Stimulated activated CD8-positive, alpha-beta memory T cell treated with anti-CD3 and anti-CD28 coated beads, Interleukin-12 subunit alpha, Interleukin-12 subunit beta, amount 100 ng/mL, for 1 hour (primary cell): Measurements from ENCODE around the gene PXMP2.
"Not testable (repeated sequence)": the region's sequence is repeated elsewhere in the genome, so short reads cannot be mapped to it uniquely, and the experiment has no call there.

Source experiments
- DNase-seq: peaks from one replicate; pipeline ENCODE4 v3.0.0-alpha.2; 2020; ENCODE audit warnings: low read depth

PXMP2 gene

GRCh38 chr12:132660996-132661395, 26.4 kb upstream of the PXMP2 start:
- no peak for DNase-seq

- no peak for DNase-seq
Observed at GRCh38 chr12:132661972-132662371, 25.4 kb upstream of the PXMP2 start.

DNA sequence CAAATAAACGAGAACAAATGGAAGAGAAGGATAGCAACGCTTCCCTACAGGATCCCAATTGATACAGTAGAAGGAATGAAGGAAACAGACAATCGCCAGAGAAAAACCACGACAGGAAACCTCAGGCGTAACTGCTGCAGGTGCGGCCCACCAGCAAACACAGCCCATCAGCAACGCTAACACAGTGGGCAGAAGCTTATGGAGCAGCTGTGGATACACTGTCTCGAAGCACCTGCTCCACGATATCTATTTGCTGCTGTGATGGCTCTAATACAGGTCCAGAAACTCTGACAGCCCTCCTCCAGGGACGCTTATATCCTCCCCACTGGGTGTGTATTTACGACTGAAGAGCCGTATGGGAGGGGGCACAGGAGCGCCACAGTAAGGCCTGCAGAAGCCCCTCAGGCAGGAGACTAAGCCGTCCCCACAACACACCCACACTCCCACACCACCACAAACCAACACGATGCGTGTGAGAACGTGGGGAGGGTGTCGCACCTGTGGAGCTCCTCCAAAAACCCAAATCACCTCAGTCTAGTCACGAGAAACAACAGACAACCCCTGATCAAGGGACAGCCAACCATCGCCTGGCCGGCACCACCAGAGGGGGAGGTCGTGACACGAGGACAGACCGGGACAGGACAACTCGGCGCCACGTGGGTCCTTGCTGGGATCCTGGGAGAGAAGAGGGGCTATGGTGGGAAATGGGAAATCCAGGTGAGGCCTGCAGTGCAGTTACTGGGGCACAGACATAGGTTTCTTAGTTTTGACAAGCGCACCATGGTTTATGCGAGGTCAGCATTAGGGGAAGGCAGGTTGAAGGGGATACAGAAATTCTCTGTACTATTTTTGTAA, 24.3 kb upstream of the PXMP2 start:
- no peak for DNase-seq

DNA sequence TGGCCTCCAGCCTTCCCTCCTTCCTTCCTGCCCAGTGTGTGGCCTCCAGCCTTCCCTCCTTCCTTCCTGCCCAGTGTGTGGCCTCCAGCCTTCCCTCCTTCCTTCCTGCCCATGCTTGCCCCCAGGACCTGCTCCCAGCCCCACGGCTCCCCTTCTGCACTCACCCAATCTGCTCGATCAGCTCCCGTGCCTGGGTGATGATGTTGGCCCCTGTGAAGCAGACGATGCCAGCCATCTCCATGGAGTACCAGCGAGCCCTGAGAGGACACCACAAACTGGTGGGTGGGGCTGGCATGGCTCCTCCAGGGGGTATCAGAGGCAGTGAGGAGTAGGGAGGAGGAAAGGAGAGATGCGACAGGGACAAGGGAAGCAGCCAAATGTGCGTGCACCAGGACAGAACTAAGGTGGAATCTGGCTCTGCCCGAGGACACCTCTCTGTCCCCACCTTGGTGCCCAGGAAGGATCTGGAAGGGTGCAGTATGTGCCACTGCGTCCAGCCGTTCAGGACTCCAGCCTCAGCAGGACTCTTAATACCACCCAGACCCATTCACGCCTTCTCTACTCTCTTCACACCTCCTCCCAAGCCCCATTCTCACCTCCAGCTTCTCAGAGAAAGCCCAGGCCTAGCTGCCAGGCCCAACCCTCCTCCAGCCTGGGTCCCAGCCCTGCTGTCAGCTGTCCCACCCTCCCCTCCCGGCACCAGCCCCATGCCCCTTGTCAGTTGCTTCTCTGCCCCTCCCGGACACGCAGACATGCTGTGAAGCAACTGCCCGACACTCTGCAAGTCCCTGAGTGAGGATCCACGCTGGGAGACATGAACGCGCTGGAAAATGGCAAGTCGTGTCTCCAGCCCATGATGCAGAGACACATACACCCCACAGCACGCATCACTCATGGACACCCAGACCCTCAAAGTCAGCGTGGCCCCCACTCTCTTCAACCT, 22.9 kb upstream of the PXMP2 start:
- DNase-seq = no peak

GRCh38 chr12:132665149-132665491, 22.3 kb upstream of the PXMP2 start:
- DNase-seq = no peak

DNA sequence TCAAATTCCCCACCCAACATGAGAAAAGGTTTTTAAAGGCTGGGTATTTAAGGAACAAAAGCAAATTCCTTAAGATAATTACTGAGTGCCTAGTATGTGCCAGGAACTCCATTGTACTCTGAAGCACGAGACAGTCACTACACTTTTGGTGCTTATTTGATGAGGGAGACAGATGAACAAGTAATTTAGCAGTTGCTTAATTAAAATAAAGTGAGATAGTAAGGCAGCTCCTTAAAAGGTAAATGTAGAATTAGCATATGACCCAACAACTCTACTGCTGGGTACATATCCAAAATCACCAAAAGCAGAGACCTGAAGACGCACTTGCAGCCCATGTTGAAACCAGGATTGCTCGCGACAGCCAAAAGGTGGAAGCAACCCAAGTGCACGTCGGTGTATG, 21.6 kb upstream of the PXMP2 start:
- DNase-seq = no peak

- no peak for DNase-seq
Observed at GRCh38 chr12:132668191-132669088, 18.9 kb upstream of the PXMP2 start.

- no peak for DNase-seq
Observed at GRCh38 chr12:132669166-132669879, 18.1 kb upstream of the PXMP2 start.

DNA sequence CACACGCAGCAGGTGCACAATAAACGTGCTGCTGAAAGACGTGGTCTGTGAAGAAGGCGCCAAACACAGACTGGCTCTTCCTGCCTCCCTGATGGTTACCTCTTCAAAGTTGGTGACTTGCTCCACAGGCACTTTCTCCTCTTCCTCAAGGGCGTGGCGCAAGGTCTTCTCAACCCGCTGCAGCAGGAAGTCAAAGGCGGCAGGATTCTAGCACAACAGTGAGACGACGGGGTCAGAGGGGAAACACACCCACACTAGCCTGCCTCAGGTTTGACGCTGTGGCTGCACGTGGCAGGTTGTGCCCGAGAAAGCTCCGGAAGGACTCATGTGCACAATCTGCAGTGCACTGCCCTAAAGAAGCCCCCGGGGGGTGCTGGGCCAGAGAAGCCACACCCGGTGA, 15.3 kb upstream of the PXMP2 start:
- DNase-seq = no peak

- no peak for DNase-seq
Observed at GRCh38 chr12:132672678-132673077, 14.7 kb upstream of the PXMP2 start.

DNA sequence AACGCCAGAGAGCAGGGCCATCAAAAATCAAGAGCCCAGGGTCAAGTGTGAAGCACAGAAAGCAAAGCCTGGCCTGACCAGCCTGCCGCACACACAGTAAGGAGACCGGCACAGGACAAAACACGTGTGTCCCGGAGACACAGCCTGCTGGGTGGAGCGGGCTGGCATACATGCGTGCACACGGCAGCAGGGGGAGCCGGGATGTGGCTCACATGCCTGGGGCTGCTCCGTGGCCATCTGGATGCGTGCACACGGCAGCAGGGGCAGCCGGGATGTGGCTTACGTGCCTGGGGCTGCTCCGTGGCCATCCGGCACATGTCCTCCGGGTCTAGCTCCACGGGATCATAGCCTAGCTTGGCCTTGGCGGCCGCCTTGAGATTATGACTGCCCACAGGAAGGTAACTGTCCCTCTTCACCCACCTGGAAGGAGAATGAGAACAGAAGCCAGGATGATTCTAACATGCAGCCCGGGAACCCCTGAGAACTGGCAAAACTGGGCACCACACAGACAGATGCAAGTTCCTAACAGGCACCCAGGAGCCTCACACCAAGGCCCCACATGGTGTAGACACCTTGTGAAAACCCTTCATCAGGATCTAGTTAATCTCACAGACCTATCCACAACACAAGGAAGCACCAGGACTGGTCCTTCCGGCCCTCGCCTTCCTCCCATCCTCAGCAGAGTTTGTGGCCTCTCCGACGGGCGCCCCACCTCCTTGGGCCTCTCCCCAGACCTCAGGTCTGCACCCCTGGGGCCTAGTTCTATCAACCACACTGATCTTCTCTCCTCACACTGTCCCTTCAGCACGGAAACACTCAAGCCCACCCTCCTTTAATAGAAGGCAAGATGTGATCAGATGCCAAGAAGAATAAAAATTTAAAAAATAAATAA, 13.9 kb upstream of the PXMP2 start:
- no peak for DNase-seq

DNA sequence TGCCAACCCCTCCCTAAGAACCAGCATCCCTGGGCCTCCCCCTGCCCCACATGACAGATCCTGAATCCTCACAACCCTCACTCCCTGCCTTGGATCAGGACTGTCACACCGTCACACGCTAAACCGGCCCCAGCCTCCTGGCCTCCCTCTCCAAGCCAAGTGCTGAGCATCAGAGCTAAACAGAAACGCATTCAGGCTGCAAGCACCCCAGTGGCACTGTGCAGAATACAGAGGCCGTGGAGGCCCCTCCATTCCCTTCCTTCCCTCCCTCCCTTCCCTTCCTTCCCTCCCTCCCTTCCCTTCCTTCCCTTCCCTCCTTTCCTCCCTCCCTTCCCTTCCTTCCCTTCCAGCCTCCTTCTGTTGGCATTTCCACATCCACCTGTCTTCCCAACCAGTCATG, 12.8 kb upstream of the PXMP2 start:
- DNase-seq = no peak

GRCh38 chr12:132675757-132676432, 11.5 kb upstream of the PXMP2 start:
- no peak for DNase-seq

- DNase-seq = no peak
Observed at GRCh38 chr12:132677492-132677891, 9.9 kb upstream of the PXMP2 start.

DNA sequence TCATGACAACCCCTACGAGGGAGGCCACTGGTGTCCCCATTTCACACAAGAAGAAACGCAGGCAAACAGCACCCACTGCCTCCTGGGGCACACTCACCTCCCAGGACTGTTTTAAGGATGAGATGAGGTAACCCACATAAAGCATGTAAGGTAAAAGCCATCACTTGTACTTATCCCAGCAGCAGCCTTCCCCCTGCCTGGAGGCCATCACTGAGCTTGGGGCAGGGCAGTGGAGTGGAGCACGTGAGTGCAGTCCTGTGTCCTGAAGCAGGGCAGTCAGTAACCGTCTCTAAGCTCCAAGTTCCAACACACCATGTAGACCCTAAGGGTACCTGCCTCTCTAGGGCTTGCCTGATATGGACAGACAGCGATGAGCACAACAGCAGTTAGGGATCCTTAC, 2.0 kb upstream of the PXMP2 start:
- no peak for DNase-seq

DNA sequence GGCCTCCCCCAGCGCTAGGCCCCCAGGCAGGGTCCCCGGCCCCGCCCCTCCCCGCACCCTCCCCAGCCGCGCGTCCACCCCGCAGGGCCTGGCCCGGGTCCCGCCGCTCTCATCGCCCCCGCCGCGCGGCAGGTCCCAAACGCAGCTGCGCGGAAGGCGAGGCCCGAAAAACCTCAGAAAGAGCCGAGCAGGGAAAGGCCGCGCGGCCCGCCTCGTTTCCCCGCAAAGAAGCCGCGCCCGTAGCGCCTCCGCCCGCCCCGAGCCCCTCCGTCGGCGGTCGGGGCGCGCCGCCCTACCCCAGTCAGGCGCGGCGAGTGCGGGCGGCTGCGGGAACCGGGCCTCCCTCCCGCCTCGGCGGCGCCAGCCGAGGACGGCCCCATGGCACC, 569 bp upstream of the PXMP2 start:
- no peak for DNase-seq

DNA sequence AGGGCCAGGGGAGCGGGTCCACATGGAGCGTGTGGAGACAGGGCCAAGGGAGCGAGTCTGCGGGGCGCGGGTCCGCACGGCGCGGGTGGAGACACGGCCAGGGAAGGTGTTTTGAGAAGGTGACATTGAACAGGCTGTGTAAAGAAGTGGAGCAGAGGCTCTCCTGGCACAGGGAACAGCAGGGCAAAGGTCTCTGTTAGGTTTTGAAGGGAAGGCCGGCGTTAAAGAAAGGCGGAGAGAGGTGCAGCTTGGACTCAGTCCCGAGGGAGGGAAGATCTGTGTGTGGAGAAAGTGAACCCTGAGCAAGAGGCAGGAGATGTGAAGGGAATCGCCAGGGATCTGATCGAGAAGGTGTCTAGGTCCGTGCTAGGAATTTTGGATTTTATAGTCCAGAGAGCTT, 1.8 kb downstream of the PXMP2 start:
- no peak for DNase-seq

DNA sequence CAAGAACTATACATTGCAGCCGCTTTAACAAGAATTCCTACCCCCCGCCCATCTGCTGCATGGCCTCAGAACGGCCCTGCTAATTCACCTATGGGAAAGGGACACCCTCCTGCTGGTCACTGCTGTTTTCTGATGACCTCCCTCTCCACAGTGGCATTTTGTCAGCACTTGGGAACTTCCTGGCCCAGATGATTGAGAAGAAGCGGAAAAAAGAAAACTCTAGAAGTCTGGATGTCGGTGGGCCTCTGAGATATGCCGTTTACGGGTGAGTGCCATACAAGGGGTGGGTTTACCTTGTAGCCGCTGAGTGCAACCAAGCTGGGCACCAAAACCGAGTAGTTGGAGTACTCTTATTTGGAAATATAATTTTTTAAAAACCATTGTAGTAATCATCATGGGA, 2.7 kb downstream of the PXMP2 start:
- DNase-seq = no peak

DNA sequence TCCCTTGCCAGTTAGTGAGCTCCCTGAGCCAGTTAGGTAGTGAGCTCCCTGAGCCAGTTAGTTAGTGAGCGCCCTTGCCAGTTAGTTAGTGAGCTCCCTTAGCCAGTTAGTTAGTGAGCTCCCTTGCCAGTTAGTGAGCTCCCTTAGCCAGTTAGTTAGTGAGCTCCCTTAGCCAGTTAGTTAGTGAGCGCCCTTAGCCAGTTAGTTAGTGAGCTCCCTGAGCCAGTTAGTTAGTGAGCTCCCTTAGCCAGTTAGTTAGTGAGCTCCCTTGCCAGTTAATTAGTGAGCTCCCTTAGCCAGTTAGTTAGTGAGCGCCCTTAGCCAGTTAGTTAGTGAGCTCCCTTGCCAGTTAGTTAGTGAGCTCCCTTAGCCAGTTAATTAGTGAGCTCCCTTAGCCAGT, 4.6 kb downstream of the PXMP2 start:
- not testable (repeated sequence) for DNase-seq

GRCh38 chr12:132694888-132695287, 7.5 kb downstream of the PXMP2 start:
- DNase-seq = not testable (repeated sequence)
